ENCODE measurements around the gene CLSTN3. TPM values are rescaled to one million over a fixed set of nuclear protein-coding genes. Genes with fewer than 3 reads are reported as not detected.

Gene CLSTN3
- total RNA-seq, 1 experiment from 2014 or later = 34.6 TPM

GRCh38 chr12:7206691-7207090, 76.5 kb downstream of the CLSTN3 start:
- Mint-ChIP-seq H3K4me3 (ENCODE audit: unreplicated experiment) (no peak overlapping the region), H3K27ac (ENCODE audit: low read depth, unreplicated experiment) (no peak overlapping the region), H3K27me3 (ENCODE audit: insufficient read depth, unreplicated experiment) (no peaks in the 10 kb centered on the region), H3K4me1 (ENCODE audit: insufficient read depth, unreplicated experiment) (no peaks in the 10 kb centered on the region), H3K36me3 (ENCODE audit: insufficient read depth, unreplicated experiment) (peaks cover 90% of the 10 kb centered on the region), H3K9me3 (ENCODE audit: unreplicated experiment) (no peaks in the 10 kb centered on the region)
- ChIA-PET CTCF (interaction anchor here (0.6 to 1.3 kb wide), 5 partner anchors 60 to 254 kb away, joined by 3 to 8 read pairs (median 5); no protein-coding TSS in a partner anchor), POLR2A (no interaction called here)
- no peak for DNase-seq (ENCODE audit: unreplicated experiment)
- no TSS peak for BruUV-seq (replicated peaks)
- TF ChIP-seq, protein P1, sequence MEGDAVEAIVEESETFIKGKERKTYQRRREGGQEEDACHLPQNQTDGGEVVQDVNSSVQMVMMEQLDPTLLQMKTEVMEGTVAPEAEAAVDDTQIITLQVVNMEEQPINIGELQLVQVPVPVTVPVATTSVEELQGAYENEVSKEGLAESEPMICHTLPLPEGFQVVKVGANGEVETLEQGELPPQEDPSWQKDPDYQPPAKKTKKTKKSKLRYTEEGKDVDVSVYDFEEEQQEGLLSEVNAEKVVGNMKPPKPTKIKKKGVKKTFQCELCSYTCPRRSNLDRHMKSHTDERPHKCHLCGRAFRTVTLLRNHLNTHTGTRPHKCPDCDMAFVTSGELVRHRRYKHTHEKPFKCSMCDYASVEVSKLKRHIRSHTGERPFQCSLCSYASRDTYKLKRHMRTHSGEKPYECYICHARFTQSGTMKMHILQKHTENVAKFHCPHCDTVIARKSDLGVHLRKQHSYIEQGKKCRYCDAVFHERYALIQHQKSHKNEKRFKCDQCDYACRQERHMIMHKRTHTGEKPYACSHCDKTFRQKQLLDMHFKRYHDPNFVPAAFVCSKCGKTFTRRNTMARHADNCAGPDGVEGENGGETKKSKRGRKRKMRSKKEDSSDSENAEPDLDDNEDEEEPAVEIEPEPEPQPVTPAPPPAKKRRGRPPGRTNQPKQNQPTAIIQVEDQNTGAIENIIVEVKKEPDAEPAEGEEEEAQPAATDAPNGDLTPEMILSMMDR (IDR thresholded peaks at IDR 0.05; ENCODE audit: unreplicated experiment) = no peak
- intact Hi-C loops (cut with micrococcal nuclease) = no loop called here

DNA sequence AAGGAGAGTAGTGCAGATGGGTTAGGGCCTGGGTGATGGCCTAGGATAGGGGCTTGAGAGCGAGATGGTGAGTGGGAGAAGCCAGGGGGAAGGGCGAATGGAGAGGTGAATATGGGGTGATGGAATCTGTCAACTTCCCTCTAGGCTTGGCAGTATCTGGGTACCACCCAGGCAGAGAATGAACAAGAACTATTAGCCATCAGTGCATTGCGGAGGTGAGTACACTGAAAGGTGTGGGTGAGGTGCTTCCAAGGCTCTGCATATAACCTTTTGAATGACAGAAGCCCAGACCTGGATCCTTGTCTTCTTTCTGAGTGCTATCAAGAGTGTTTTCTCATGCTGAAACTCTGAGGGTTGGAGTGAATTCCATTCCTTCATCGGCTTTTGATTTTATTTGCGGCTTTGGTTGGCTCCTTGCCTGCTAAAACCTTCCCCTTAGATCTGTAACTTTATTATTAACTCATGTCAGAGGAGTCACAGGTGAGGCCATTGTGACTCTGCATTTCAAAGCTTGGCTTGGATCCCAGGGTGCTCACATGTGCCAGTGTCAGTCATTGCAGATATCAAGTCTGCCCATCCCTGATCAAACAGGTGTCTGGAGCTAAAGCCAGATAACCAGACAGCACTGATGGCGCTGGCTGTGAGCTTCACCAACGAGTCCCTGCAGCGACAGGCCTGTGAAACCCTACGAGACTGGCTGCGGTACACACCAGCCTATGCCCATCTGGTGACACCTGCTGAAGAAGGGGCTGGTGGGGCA, 77.9 kb downstream of the CLSTN3 start:
- no peak overlapping the region for H3K4me3 Mint-ChIP-seq (ENCODE audit: unreplicated experiment)
- intact Hi-C loops (cut with micrococcal nuclease) = no loop called here
- CTCF ChIA-PET = interaction anchor here (1.0 to 3.5 kb wide), 3 partner anchors 63 to 253 kb away, joined by 5 to 24 read pairs (median 8); no protein-coding TSS in a partner anchor
- H3K4me1 Mint-ChIP-seq (ENCODE audit: insufficient read depth, unreplicated experiment) = no peaks in the 10 kb centered on the region
- POLR2A ChIA-PET = no interaction called here
- no peaks in the 10 kb centered on the region for H3K27me3 Mint-ChIP-seq (ENCODE audit: insufficient read depth, unreplicated experiment)
- H3K36me3 Mint-ChIP-seq (ENCODE audit: insufficient read depth, unreplicated experiment) = peaks cover 89% of the 10 kb centered on the region
- no TSS peak for BruUV-seq (replicated peaks)
- no peaks in the 10 kb centered on the region for H3K9me3 Mint-ChIP-seq (ENCODE audit: unreplicated experiment)
- TF ChIP-seq, protein P1 (IDR thresholded peaks at IDR 0.05; ENCODE audit: unreplicated experiment) = no peak
- no peak overlapping the region for H3K27ac Mint-ChIP-seq (ENCODE audit: low read depth, unreplicated experiment)
- DNase-seq (ENCODE audit: unreplicated experiment) = no peak

Other genes with a start within 250 kb of the CLSTN3 start
- 7.5 and 9.1 TPM in 2 replicates for gene LRRC23, start 225.5 kb upstream of the CLSTN3 start, total RNA-seq (2022)
- 0.30 and 2.1 TPM in 2 replicates for gene ENO2, start 215.8 kb upstream of the CLSTN3 start, total RNA-seq (2022)
- gene ATN1, start 202.4 kb upstream of the CLSTN3 start, total RNA-seq (2022) = 83.7 and 84.7 TPM in 2 replicates
- not detected in 2 replicates for gene RNU7-1, start 186.6 kb upstream of the CLSTN3 start, total RNA-seq (2022)
- gene C12orf57, start 186.3 kb upstream of the CLSTN3 start, total RNA-seq (2022) = 176 and 196 TPM in 2 replicates
- 10.3 and 13.2 TPM in 2 replicates for gene PTPN6, start 179.0 kb upstream of the CLSTN3 start, total RNA-seq (2022)
- 249 and 305 TPM in 2 replicates for gene PHB2, start 159.7 kb upstream of the CLSTN3 start, total RNA-seq (2022)
- 66.5 and 93.8 TPM in 2 replicates for gene EMG1, start 159.5 kb upstream of the CLSTN3 start, total RNA-seq (2022)
- gene LPCAT3, start 111.9 kb upstream of the CLSTN3 start, total RNA-seq (2022) = 14.4 and 15.4 TPM in 2 replicates
- 6.0 and 11.5 TPM in 2 replicates for gene C1S, start 69.7 kb upstream of the CLSTN3 start, total RNA-seq (2022)
- gene C1R, start 37.9 kb upstream of the CLSTN3 start, total RNA-seq (2022) = 13.1 and 16.7 TPM in 2 replicates
- 49.8 and 55.7 TPM in 2 replicates for gene C1RL, start 21.2 kb upstream of the CLSTN3 start, total RNA-seq (2022)
- not detected in 2 replicates for gene RBP5, start 1.5 kb upstream of the CLSTN3 start, total RNA-seq (2022)
- gene PEX5, start 59.3 kb downstream of the CLSTN3 start, total RNA-seq (2022) = 42.2 and 49.4 TPM in 2 replicates
- gene ACSM4, start 173.7 kb downstream of the CLSTN3 start, total RNA-seq (2022) = not detected in 2 replicates

Data from MCF 10A (cell line).